HG03457 (cell line): Measurements from ENCODE around the gene CRMP1.

Experiments used
- ATAC-seq: cut with Tn5 transposase; IDR thresholded peaks from one replicate; pipeline ENCODE4 v1.9.1; 2021; ENCODE audit warnings: moderate number of reproducible peaks; ENCODE audit not compliant: unreplicated experiment

CRMP1 gene

GRCh38 chr4:5774416-5775036, 118.4 kb downstream of the CRMP1 start:
- ATAC-seq: no peak

DNA sequence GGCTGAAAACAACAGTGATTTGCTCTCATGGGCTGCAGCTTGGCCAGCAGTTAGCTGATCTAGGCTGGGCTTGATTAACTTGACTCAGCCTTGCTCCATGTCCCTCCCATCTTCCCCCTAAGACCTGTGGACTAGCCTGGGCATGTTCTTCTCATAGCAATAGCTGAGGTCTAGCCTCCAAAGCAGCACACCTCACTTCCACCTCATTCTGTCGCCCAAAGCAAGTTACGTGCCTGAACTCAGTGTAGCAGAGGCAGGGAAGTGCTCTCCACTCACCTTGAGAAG, 119.7 kb downstream of the CRMP1 start:
- no peak for ATAC-seq

- ATAC-seq: no peak
Observed at GRCh38 chr4:5772528-5773270, 120.2 kb downstream of the CRMP1 start.
